ENCODE results near the gene UBC. TPM values are rescaled to one million over a fixed set of nuclear protein-coding genes. Genes with fewer than 3 reads are reported as not detected.
"Not testable (repeated sequence)": the region's sequence is repeated elsewhere in the genome, so short reads cannot be mapped to it uniquely, and the experiment has no call there.

Gene UBC
- total and polyA plus RNA-seq, 11 donors, result 811 to 2,185 (median 1,239) TPM

- intact Hi-C loops (cut with DNase I), result loop anchor here in 3 of 10 donors (1.0 to 10.0 kb wide), 4 partner anchors 15 to 399 kb away; no protein-coding TSS in a partner anchor
- Histone ChIP-seq H3K4me3 (peak overlapping the region; percentile 76 to 98 (median 96)), H3K9me3 (no peaks in the 10 kb centered on the region), H3K4me1 (peaks cover 10 to 69% (median 54%) of the 10 kb centered on the region in 12 donors), H3K36me3 (peaks cover 0 to 40% (median 28%) of the 10 kb centered on the region in 9 donors), H3K27me3 (no peaks in the 10 kb centered on the region), H3K27ac (peak overlapping the region; percentile 99 to 100 (median 100))
- DNase-seq (peak; percentile 85 to 91 (median 89)), ATAC-seq (peak in 3 of 4 donors; percentile 34 to 49 (median 49))
- WGBS, 4 donors, result 3 to 4% (median 3%) methylated on average over 43 to 46 of the region's 46 CpGs
- TF ChIP-seq CTCF (IDR thresholded peaks at IDR 0.05) (peak; percentile 26 to 66 (median 51)), POLR2A (IDR thresholded peaks at IDR 0.05) (no peak)
Observed at GRCh38 chr12:124913474-124914391, 717 bp downstream of the UBC start.

GRCh38 chr12:124912529-124913287 is 1.7 kb downstream of the UBC start:
- not testable (repeated sequence) for ATAC-seq, H3K27me3 ChIP-seq, H3K9me3 ChIP-seq, DNase-seq
- Histone ChIP-seq H3K4me1 (peaks cover 10 to 59% (median 44%) of the 10 kb centered on the region in 12 donors), H3K27ac (peak overlapping the region in 6 of 12 donors; percentile 8 to 100 (median 99)), H3K36me3 (peaks cover 0 to 40% (median 28%) of the 10 kb centered on the region in 9 donors), H3K4me3 (peak overlapping the region in 11 of 12 donors; percentile 4 to 98 (median 96))
- 25 to 45% (median 37%) methylated on average over 14 to 19 of the region's 21 CpGs for WGBS, 4 donors
- intact Hi-C loops (cut with DNase I), result loop anchor here in 1 of 10 donors (10.0 kb wide), 1 partner anchor 398 kb away; no protein-coding TSS in a partner anchor

- H3K27me3 ChIP-seq, ATAC-seq, DNase-seq, H3K9me3 ChIP-seq: not testable (repeated sequence)
- Histone ChIP-seq H3K36me3 (peaks cover 0 to 40% (median 28%) of the 10 kb centered on the region in 9 donors), H3K4me3 (peak overlapping the region in 11 of 12 donors; percentile 1 to 46 (median 36)), H3K27ac (peak overlapping the region in 2 of 12 donors; percentile 31 to 66), H3K4me1 (peaks cover 10 to 57% (median 40%) of the 10 kb centered on the region in 12 donors)
- intact Hi-C loops (cut with DNase I), result loop anchor here in 1 of 10 donors (10.0 kb wide), 1 partner anchor 397 kb away; no protein-coding TSS in a partner anchor
- 39 to 51% (median 47%) methylated on average over 6 of the region's 6 CpGs for WGBS, 4 donors
Observed at GRCh38 chr12:124911521-124911920, 2.9 kb downstream of the UBC start.

- Histone ChIP-seq H3K4me1 (peaks cover 10 to 57% (median 34%) of the 10 kb centered on the region in 12 donors), H3K9me3 (no peaks in the 10 kb centered on the region), H3K27ac (peak overlapping the region in 6 of 12 donors; percentile 5 to 66 (median 30)), H3K27me3 (no peaks in the 10 kb centered on the region), H3K36me3 (peaks cover 0 to 40% (median 28%) of the 10 kb centered on the region in 9 donors), H3K4me3 (peak overlapping the region in 11 of 12 donors; percentile 1 to 46 (median 36))
- TF ChIP-seq POLR2A (IDR thresholded peaks at IDR 0.05) (no peak), CTCF (IDR thresholded peaks at IDR 0.05) (no peak)
- 44 to 55% (median 51%) methylated on average over 9 of the region's 9 CpGs for WGBS, 4 donors
- no peak for DNase-seq
- intact Hi-C loops (cut with DNase I), result loop anchor here in 1 of 10 donors (10.0 kb wide), 1 partner anchor 396 kb away; no protein-coding TSS in a partner anchor
- no peak for ATAC-seq
Observed at GRCh38 chr12:124910561-124911478, 3.6 kb downstream of the UBC start.
